Right atrium auricular region (tissue), 2 donors: ENCODE measurements around the gene ENTHD1. TPM values are rescaled to one million over a fixed set of nuclear protein-coding genes. Genes with fewer than 3 reads are reported as not detected.

ENCODE experiments used
- DNase-seq: peaks from one replicate; pipeline ENCODE4 v3.0.0-alpha.2; 2019; ENCODE audit warnings: low spot score
- H3K27ac ChIP-seq, 2 donors: fragments of 200-600 bp; sonication (generic); 1 replicate in 1 of 2; 2 replicates in 1 of 2; pipeline ENCODE4 v1.5.1; 2016 to 2019
- H3K27me3 ChIP-seq, 2 donors: fragments of 200-600 bp; sonication (generic); one replicate each; pipeline versions ENCODE4 v1.5.1 to v1.6.0; 2017 to 2019
- H3K36me3 ChIP-seq: fragments of 200-600 bp; sonication (generic); one replicate; pipeline ENCODE4 v1.5.1; 2016
- H3K4me1 ChIP-seq, 2 donors: fragments of 200-600 bp; sonication (generic); one replicate each; pipeline versions ENCODE4 v1.5.1 to v1.6.0; 2017 to 2019
- H3K4me3 ChIP-seq, 2 donors: fragments of 200-600 bp; sonication (generic); 1 replicate in 1 of 2; 2 replicates in 1 of 2; pipeline ENCODE4 v1.5.1; 2017 to 2019; ENCODE audit warnings: mild to moderate bottlenecking in 1 of 2, moderate library complexity in 1 of 2
- H3K9me3 ChIP-seq, 2 donors: fragments of 200-600 bp; sonication (generic); one replicate each; pipeline ENCODE4 v1.5.1; 2019
- CTCF ChIP-seq, 2 donors: fragments of 200-600 bp; sonication (generic); IDR thresholded peaks; one replicate each; pipeline ENCODE4 v1.5.1; 2019; ENCODE audit warnings: antibody characterized with exemption in 2 of 2
- total RNA-seq, 2 donors: library from RNA; depleted of rRNA; stranded (reverse); fragments of >200 nt; gene quantifications; one replicate each; pipeline ENCODE4 v1.1.0, GENCODE V29; 2016

ENTHD1 gene
- total RNA-seq, 2 donors from 2014 or later = not detected

GRCh38 chr22:39703928-39704639 lies 189.5 kb downstream of the ENTHD1 start:
- TF ChIP-seq CTCF (IDR thresholded peaks at IDR 0.05) = no peak
- no peak overlapping the region for H3K27ac ChIP-seq
- no peaks in the 10 kb centered on the region for H3K27me3 ChIP-seq

GRCh38 chr22:39703091-39703490 lies 190.5 kb downstream of the ENTHD1 start:
- Histone ChIP-seq H3K9me3 (no peaks in the 10 kb centered on the region), H3K4me1 (peaks cover 0 to 5% of the 10 kb centered on the region in 2 donors), H3K4me3 (no peak overlapping the region), H3K27me3 (no peaks in the 10 kb centered on the region), H3K36me3 (no peaks in the 10 kb centered on the region), H3K27ac (no peak overlapping the region)
- TF ChIP-seq CTCF (IDR thresholded peaks at IDR 0.05) = no peak
- no peak for DNase-seq

More at GRCh38 chr22:39703928-39704639, 189.5 kb downstream of the ENTHD1 start:
- H3K4me3 ChIP-seq = no peak overlapping the region
- no peaks in the 10 kb centered on the region for H3K9me3 ChIP-seq
- peaks cover 0 to 5% of the 10 kb centered on the region in 2 donors for H3K4me1 ChIP-seq
- no peak for DNase-seq
- H3K36me3 ChIP-seq = no peaks in the 10 kb centered on the region

- Histone ChIP-seq H3K27ac (no peak overlapping the region), H3K4me1 (peaks cover 0 to 5% of the 10 kb centered on the region in 2 donors), H3K9me3 (no peaks in the 10 kb centered on the region), H3K27me3 (no peaks in the 10 kb centered on the region), H3K36me3 (no peaks in the 10 kb centered on the region), H3K4me3 (no peak overlapping the region)
- DNase-seq = no peak
- no peak for TF ChIP-seq CTCF (IDR thresholded peaks at IDR 0.05)
Observed at GRCh38 chr22:39700565-39700964, 193.0 kb downstream of the ENTHD1 start.

GRCh38 chr22:39699631-39700360 lies 193.8 kb downstream of the ENTHD1 start:
- TF ChIP-seq CTCF (IDR thresholded peaks at IDR 0.05) = no peak
- H3K27ac ChIP-seq = no peak overlapping the region
- H3K36me3 ChIP-seq = no peaks in the 10 kb centered on the region
- H3K4me1 ChIP-seq = peaks cover 0 to 5% of the 10 kb centered on the region in 2 donors
- no peaks in the 10 kb centered on the region for H3K9me3 ChIP-seq
- no peak for DNase-seq
- H3K4me3 ChIP-seq = no peak overlapping the region
- H3K27me3 ChIP-seq = no peaks in the 10 kb centered on the region

GRCh38 chr22:39697790-39698430 lies 195.7 kb downstream of the ENTHD1 start:
- no peak for TF ChIP-seq CTCF (IDR thresholded peaks at IDR 0.05)
- no peaks in the 10 kb centered on the region for H3K9me3 ChIP-seq
- no peaks in the 10 kb centered on the region for H3K4me1 ChIP-seq
- H3K27me3 ChIP-seq = no peaks in the 10 kb centered on the region
- no peak for DNase-seq
- H3K4me3 ChIP-seq = no peak overlapping the region
- H3K27ac ChIP-seq = no peak overlapping the region
- H3K36me3 ChIP-seq = no peaks in the 10 kb centered on the region
